ENCODE measurements around the gene BTD. TPM values are rescaled to one million over a fixed set of nuclear protein-coding genes. Genes with fewer than 3 reads are reported as not detected.

The BTD gene
- total RNA-seq, 1 experiment from 2014 or later, result 5.6 TPM

- TF ChIP-seq EZH2 (IDR thresholded peaks at IDR 0.05; ENCODE audit: borderline replicate concordance, low read depth, low read length, poor library complexity, severe bottlenecking) (no peak), CTCF (conservative IDR thresholded peaks at IDR 0.05; ENCODE audit: low read depth, low read length) (no peak)
- peak; percentile 87 for DNase-seq (ENCODE audit: low spot score)
- intact Hi-C loops (cut with micrococcal nuclease; ENCODE audit: unreplicated experiment), result no loop called here
- no peak overlapping the region for H3K4me3 ChIP-seq (ENCODE audit: low read depth, low read length, poor library complexity, severe bottlenecking)
- ChIA-PET CTCF (interaction anchor here (0.6 kb wide), 1 partner anchor 151 kb away, joined by 3 read pairs; no protein-coding TSS in a partner anchor), POLR2A (ENCODE audit: low non-redundant PET) (interaction anchor here (0.7 to 1.1 kb wide), 2 partner anchors 10 to 12 kb away, joined by 7 to 12 read pairs; no protein-coding TSS in a partner anchor)
- no peaks in the 10 kb centered on the region for H3K27me3 ChIP-seq (replicated peaks; ENCODE audit: insufficient read depth, low read depth, low read length, poor library complexity)
- H3K4me1 ChIP-seq (ENCODE audit: insufficient read depth, low read length, poor library complexity, severe bottlenecking), result peaks cover 15% of the 10 kb centered on the region
- no TSS peak for BruUV-seq (replicated peaks)
- H3K9me3 ChIP-seq (ENCODE audit: low read depth, low read length, poor library complexity, severe bottlenecking), result no peaks in the 10 kb centered on the region
- no peaks in the 10 kb centered on the region for H3K36me3 ChIP-seq (ENCODE audit: insufficient read depth, low read length, poor library complexity, severe bottlenecking)
- H3K27ac ChIP-seq (ENCODE audit: low read depth, low read length, poor library complexity, severe bottlenecking), result no peak overlapping the region
Observed at GRCh38 chr3:15645740-15646501, 44.4 kb downstream of the BTD start.

- no peak for TF ChIP-seq EZH2 (IDR thresholded peaks at IDR 0.05; ENCODE audit: borderline replicate concordance, low read depth, low read length, poor library complexity, severe bottlenecking)
- no peak for TF ChIP-seq CTCF (conservative IDR thresholded peaks at IDR 0.05; ENCODE audit: low read depth, low read length)
- H3K27ac ChIP-seq (ENCODE audit: low read depth, low read length, poor library complexity, severe bottlenecking), result peak overlapping the region; percentile 33
- peaks cover 15% of the 10 kb centered on the region for H3K4me1 ChIP-seq (ENCODE audit: insufficient read depth, low read length, poor library complexity, severe bottlenecking)
- ChIA-PET POLR2A (ENCODE audit: low non-redundant PET) (no interaction called here), CTCF (interaction anchor here (0.6 kb wide), 1 partner anchor 150 kb away, joined by 3 read pairs; no protein-coding TSS in a partner anchor)
- no peaks in the 10 kb centered on the region for H3K27me3 ChIP-seq (replicated peaks; ENCODE audit: insufficient read depth, low read depth, low read length, poor library complexity)
- no TSS peak for BruUV-seq (replicated peaks)
- intact Hi-C loops (cut with micrococcal nuclease; ENCODE audit: unreplicated experiment), result no loop called here
- H3K9me3 ChIP-seq (ENCODE audit: low read depth, low read length, poor library complexity, severe bottlenecking), result no peaks in the 10 kb centered on the region
- no peak overlapping the region for H3K4me3 ChIP-seq (ENCODE audit: low read depth, low read length, poor library complexity, severe bottlenecking)
- H3K36me3 ChIP-seq (ENCODE audit: insufficient read depth, low read length, poor library complexity, severe bottlenecking), result no peaks in the 10 kb centered on the region
- peak; percentile 62 for DNase-seq (ENCODE audit: low spot score)
Observed at GRCh38 chr3:15646851-15647511, 45.4 kb downstream of the BTD start.

GRCh38 chr3:15647611-15648167 lies 46.1 kb downstream of the BTD start:
- Histone ChIP-seq H3K4me3 (ENCODE audit: low read depth, low read length, poor library complexity, severe bottlenecking) (no peak overlapping the region), H3K9me3 (ENCODE audit: low read depth, low read length, poor library complexity, severe bottlenecking) (no peaks in the 10 kb centered on the region), H3K27ac (ENCODE audit: low read depth, low read length, poor library complexity, severe bottlenecking) (peak overlapping the region; percentile 33), H3K27me3 (replicated peaks; ENCODE audit: insufficient read depth, low read depth, low read length, poor library complexity) (no peaks in the 10 kb centered on the region), H3K4me1 (ENCODE audit: insufficient read depth, low read length, poor library complexity, severe bottlenecking) (peaks cover 15% of the 10 kb centered on the region), H3K36me3 (ENCODE audit: insufficient read depth, low read length, poor library complexity, severe bottlenecking) (no peaks in the 10 kb centered on the region)
- TF ChIP-seq EZH2 (IDR thresholded peaks at IDR 0.05; ENCODE audit: borderline replicate concordance, low read depth, low read length, poor library complexity, severe bottlenecking) (no peak), CTCF (conservative IDR thresholded peaks at IDR 0.05; ENCODE audit: low read depth, low read length) (no peak)
- CTCF ChIA-PET, result no interaction called here
- POLR2A ChIA-PET (ENCODE audit: low non-redundant PET), result no interaction called here
- intact Hi-C loops (cut with micrococcal nuclease; ENCODE audit: unreplicated experiment), result no loop called here
- peak; percentile 22 for DNase-seq (ENCODE audit: low spot score)
- no TSS peak for BruUV-seq (replicated peaks)

All from A673 (cell line).